Activated CD4-positive, alpha-beta T cell treated with anti-CD3 and anti-CD28 coated beads, Interleukin-2, amount 50 U/mL, for 24 hours (primary cell): ENCODE results near the gene GNAS.
"Not testable (repeated sequence)": the region's sequence is repeated elsewhere in the genome, so short reads cannot be mapped to it uniquely, and the experiment has no call there.

ENCODE experiments used
- DNase-seq, 2 donors: peaks; one replicate each; pipeline ENCODE4 v3.0.0-alpha.2; 2020; ENCODE audit warnings: low read depth in 1 of 2, low spot score in 1 of 2

The GNAS gene

DNA sequence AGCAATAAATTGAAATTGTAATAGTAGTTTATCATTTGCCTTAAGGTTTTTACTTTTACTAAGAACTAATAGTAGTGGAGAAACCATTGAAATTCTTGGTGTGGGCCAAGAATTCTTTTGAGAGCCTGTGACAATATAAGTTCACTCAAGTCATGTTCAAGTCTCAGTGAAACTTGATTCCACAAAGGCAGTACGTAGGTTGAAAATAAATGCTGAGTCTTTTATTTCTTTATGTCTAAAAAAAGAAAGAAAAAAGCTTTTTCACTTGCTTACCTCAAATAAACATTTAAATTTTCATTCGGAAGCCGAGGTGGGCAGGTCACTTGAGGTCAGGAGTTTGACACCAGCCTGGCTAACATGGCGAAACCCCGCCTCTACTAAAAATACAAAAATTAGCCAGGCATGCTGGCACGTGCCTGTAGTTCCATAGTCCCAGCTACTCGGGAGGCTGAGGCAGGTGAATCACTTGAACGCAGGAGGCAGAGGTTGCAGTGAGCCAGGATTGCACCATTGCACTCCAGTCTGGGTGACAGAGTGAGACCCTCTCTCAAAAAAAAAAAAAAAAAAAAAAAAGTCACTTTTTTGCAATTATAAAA lies 70.7 kb downstream of the GNAS start:
- no peak for DNase-seq

DNA sequence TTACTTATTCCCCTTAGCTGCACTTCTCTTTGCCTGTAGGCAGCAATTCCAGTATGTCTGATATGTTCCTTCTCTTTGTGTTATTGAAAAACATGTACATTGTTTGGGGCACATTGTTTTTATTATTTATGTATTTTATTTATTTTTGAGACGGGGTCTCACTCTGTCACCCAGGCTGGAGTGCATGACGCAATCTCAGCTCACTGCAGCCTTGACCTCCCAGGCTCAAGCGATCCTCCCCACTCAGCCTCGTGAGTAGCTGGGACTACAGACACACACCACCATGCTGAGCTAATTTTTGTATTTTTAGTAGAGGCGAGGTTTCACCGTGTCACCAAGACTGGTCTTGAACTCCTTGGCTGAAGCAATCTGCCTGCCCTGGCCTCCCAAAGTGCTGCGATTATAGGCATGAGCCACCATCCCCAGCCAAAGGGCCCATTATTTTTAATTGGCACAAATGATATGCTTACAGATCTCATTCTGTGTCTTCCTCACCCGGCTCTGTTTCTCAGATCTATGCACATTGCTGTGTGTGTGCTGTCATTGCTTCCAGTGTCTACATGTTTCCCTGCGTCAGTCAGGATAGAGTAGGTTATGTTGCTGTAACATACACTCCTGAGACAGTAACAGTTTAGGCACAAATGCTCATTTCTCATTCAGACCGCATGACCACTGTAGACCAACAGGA lies 74.4 kb downstream of the GNAS start:
- no peak for DNase-seq

DNA sequence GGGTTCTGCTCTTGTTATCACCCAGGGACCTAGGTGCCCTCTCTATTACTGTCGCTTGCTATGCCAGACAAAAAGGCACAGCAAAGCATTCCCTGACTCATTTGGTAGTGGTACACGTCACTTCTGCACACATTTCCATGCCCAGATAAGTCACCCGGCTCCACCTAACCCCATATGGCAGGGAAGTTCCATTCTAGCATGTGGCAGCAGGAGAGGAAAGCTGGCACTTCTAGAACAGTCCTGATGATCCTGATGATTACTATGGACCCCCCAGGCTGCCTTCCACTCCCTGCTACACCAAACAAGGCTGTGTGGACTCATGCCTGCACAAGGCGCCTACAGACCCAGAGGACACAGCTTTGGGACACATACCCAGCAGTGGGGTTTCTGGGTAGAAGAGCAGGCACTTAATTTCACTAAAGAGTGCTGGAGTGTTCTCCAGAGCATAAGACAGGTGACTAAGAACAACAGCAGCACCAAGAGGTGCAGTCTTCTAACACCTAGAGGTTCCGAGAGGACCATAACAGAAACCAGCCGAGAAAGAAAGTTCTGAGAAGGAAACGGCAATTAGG lies 75.1 kb downstream of the GNAS start:
- no peak for DNase-seq

DNA sequence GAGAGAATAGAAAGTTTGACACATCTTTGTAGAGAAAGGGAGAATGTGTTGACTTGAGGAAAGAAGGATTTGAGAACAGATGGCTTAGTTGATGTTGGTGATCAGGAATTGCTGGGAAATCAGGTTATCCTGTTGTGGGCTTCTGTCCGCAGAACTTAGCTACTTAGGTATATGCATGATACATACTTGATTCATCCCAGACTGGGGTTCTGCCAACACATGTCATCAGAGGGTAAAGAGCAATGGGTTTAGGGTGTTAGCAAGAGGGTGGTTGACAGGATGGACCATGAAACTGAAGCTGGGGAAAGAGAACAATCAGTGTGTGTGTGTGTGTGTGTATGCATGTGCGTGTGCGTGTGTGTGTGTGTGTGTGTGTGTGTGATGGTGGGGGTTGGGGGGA lies 78.0 kb downstream of the GNAS start:
- no peak for DNase-seq

DNA sequence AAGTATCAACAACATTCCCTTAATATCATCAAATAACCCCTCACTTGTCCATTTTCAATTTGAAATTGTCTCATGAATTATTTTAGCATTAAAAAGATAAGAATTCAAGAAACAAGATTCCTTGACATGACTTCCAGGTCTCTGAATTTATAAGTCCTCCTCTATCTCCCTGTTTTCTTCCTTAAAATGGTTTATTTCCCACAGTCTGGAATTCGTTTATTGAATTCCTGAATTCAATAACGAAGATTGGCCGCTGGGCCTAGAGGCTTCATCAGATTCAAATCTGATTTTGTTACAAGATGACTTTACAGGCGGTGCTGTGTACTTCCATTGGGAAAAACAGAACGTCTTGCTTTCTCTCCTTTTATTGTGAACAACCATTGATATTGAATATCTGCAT lies 79.7 kb downstream of the GNAS start:
- no peak for DNase-seq

DNA sequence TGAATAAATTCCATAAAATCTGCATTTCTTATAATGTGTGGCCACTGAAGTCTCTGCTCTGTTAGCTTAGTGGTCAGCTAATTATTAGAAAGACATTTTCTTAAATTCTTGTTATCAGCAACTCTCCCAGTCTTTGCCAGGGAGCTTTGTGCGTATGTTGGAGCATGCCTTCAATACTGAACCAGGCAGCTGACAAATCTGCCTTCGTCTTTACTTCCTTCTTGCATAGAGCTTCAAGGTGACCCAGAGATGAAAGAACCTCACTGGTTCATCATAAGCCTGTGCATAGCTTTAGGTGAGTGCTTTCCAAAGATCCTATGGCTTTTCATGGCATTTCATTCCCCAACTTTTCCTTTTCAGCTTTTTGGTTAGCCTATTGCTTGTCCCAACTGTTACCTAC lies 85.6 kb downstream of the GNAS start:
- no peak for DNase-seq

DNA sequence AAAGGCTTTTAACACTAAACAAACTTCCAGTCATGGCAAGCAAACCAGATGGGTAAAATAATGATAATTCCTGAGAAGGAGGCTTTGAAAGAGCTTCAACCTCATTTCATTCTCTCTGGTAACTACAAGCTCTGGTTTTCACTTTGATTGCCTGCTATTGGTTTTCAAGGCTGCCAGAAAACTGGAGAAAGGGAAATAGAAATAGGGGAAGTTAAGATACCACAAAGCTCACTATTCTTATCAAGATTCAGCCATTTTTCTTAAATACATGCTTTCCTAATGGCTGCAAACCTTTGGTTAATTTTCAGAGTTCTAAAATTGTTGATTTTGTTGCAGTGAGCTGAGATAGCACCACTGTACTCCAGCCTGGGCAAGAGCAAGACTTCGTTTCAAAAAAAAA lies 86.0 kb downstream of the GNAS start:
- DNase-seq, result no peak

DNA sequence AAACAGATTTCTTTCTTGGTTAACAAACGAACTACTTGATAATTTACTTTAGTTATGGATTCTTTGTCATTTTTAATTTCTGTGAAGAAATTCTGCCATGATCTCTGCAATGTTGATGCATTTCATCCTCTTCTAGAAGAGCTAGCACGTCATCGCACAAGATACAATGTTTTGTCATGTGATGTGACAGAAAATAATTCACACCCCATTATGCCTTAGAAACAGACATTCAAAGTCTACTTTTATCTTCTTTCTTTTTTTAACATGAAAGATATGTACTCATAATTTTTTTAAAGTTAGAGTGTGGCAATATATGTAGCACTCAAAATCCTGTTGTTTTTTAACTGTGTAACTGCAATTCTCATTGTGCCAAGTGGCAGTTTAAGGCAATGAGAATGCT lies 89.0 kb downstream of the GNAS start:
- DNase-seq, result no peak

DNA sequence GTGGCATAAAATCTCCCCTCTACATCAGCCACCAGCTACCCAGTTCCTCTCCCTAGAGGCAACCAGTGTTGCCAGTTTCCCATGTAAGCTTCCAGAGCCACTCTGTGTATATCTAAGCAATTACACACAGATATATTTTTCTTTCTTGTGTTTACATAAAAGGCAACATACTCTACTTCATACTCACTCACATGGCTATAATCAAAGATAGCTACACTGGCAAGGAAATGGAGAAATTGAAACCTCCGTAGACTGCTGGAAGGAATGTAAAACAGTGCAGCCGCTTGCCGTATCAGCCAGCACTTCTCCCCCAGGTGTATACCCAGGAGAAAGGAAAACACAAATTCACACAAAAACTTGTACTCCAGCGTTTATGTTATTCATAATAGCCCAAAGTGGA lies 90.0 kb downstream of the GNAS start:
- DNase-seq, result no peak

DNA sequence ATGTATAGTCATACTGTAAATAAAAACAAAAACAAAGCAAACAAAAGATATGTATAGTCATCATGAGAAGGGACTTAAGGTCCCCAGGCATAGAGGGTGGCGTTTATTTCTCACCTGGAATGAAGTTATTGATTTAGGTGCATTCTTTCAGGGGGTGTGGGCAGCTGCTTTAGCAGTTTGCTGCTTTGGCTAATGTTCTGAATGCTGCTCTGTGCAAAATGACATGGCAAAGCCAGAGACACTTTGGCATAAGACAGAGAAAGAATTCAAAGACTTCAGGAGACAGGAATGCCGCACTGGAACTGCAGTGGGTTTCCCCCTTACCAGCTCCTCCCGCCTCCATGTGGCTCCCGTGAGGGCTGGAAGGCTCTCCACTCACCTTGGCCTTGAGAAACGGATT lies 92.1 kb downstream of the GNAS start:
- DNase-seq, result no peak

DNA sequence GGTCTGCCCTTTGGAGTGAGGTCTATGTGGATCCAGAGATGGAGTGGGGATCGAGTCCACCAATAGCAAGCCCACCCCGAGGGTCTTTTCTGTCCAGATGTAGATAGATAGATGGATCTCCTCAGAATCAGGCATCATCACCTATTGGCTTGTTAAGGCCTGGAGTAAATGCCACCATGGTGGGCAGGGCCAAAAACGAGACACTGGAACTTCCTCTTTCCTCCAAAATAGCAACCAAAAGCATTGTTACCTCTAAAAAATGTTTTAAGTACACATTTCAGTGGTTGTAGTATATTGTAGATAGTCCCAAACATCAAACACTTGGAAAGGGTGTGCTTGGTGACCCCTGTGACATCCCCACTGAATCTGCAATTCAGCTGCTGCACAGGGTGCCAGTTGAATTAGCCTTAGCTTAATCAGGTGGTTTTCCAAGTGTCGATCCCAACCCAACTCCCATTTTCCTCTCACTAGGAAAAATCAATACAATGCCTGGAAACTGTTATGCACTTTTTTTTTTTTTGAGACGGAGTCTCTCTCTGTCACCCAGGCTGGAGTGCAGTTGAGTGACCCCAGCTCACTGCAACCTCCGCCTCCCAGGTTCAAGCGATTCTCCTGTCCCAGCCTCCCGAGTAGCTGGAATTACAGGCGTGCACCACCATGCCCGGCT lies 93.6 kb downstream of the GNAS start:
- DNase-seq, result no peak

DNA sequence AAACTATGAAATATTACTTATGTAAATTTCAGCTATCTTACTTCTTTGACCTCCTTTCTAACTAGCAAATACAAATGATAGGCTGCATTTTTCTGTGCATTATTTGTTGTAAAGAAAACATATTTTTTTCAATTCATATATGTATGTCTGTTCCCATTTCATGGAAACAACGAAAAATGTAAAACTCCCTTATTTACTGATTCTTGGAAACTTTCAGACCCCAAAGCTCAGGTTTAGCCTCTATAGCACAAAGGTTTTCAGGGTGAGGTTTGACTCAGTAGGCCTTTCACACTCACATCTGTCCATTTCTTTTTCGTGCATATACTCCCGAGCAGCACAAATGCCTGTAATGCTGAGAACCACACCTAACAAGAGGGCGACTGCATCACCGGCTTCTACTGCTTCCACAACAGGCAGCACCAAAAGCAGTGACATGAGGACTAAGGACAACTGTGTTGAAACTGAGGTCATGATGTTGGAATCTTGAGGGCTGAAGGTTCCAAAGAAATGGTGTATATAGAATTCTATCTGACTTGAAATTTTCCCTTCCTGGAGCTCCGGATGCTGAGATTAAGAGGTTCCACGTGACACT lies 95.4 kb downstream of the GNAS start:
- DNase-seq, result not testable (repeated sequence)

DNA sequence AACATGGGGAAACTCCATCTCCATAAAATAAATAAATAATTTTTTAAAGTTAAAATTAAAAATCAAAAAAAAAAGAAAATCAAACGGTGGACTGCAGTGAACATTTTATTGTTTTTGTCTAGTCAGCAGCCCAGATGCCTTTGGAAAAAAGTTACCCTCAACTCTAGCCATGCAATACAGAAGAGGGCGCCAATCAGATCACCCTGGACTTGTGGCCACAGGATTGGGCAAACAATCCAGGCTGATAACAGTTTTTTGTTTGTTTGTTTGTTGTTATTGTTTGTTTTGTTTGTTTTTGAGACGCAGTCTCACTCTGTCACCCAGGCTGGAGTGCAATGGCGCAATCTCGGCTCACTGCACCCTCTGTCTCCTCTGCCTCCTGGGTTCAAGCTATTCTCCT lies 98.1 kb downstream of the GNAS start:
- DNase-seq, result no peak

DNA sequence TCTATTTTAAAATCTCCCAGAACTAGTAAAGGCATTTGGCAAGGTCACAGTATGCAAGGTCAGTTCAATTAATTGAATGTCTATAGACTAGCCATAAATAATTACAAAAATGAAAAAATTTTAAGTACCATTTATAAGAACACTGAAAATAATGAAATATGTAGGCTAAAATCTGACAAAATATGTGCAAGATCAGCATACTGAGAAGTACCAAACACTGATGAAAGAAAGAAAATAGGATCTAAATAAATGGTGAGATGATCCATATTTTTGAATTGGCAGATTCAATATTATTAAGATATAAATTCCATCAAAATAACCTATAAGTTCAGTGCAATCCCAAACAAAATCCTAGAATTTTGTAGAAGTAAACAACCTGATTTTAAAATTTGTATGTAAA lies 100.5 kb downstream of the GNAS start:
- no peak for DNase-seq

DNA sequence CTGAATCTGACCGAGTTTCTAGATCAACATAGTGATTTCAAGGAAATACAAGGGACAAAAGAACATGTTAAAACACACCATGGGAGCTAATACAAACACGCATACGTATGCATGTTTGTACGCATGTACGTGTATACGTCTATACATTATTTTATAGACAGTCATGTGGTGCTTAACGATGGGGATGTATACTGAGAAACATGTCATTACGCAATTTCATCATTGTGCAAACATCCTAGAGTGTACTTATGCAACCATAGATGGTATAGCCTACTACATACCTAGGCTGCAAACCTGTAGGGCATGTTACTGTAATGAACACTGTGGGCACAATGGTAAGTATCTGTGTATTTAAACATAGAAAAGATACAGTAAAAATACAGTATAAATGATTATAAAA lies 103.6 kb downstream of the GNAS start:
- no peak for DNase-seq

DNA sequence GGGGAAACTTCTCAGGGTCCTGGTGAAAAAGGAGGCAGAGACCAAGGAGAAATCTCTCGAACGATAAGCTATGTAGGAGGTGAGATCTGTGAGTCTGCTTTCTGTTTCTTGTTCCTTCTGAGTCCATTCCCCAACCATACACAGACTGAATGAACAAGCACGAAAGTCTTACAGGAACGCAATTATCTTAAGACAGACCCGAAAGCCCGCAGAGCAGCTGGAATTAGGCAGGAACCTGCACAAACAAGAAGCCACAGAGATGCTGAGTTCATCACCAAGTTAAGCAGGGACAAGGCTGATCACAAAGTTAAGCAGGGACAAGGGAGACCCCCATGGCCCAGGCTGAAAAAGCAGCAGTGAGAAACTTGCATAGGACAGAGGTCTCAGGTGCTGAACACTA lies 107.1 kb downstream of the GNAS start:
- DNase-seq, result no peak
